Common myeloid progenitor, CD34-positive (primary cell): ENCODE results near the gene SLC39A7.

Experiments
- CTCF ChIA-PET: fragments of 350-600 bp; sonication (Branson Sonifier 250); formaldehyde crosslinking; loops from one replicate; lab custom pipeline; 2021; ENCODE audit warnings: antibody characterized with exemption; lab: Charles Lee
- POLR2A ChIA-PET: fragments of 350-600 bp; sonication (Branson Sonifier 250); formaldehyde crosslinking; loops from one replicate; lab custom pipeline; 2021; ENCODE audit warnings: antibody characterized with exemption; lab: Charles Lee
- DNase-seq, 3 donors: peaks; one replicate each; pipeline versions ENCODE4 v3.0.0 to v3.0.0-alpha.2; 2013
- H3K27ac ChIP-seq, 2 experiments: 1 replicate in 1 of 2; 2 replicates in 1 of 2; pipeline ENCODE4 v1.7.0; 2013; ENCODE audit warnings: inconsistent platforms in 2 of 2, low read length in 2 of 2, mild to moderate bottlenecking in 2 of 2, low read depth in 1 of 2, moderate library complexity in 1 of 2; ENCODE audit not compliant: severe bottlenecking in 2 of 2, insufficient read depth in 1 of 2, poor library complexity in 1 of 2
- H3K27me3 ChIP-seq, 5 experiments: replicated peaks in 2 of 5; 1 replicate in 3 of 5; 2 replicates in 2 of 5; pipeline versions ENCODE4 v1.6.1 to v1.7.0; 2013; ENCODE audit warnings: low read length in 4 of 5, mild to moderate bottlenecking in 2 of 5, moderate library complexity in 2 of 5, inconsistent platforms in 1 of 5; ENCODE audit not compliant: insufficient read depth in 5 of 5, control insufficient read depth in 4 of 5
- H3K36me3 ChIP-seq, 4 experiments: 1 replicate in 2 of 4; 2 replicates in 2 of 4; pipeline versions ENCODE4 v1.6.1 to v1.7.0; 2013; ENCODE audit warnings: low read length in 3 of 4, control low read depth in 1 of 4, mild to moderate bottlenecking in 1 of 4; ENCODE audit not compliant: control insufficient read depth in 4 of 4, insufficient read depth in 4 of 4
- H3K4me1 ChIP-seq, 4 experiments: 1 replicate in 3 of 4; 2 replicates in 1 of 4; pipeline versions ENCODE4 v1.6.1 to v1.7.1; 2013; ENCODE audit warnings: low read length in 3 of 4, mild to moderate bottlenecking in 3 of 4, control low read depth in 1 of 4, inconsistent platforms in 1 of 4, moderate library complexity in 1 of 4; ENCODE audit not compliant: control insufficient read depth in 4 of 4, insufficient read depth in 4 of 4; ENCODE audit errors: control extremely low read depth in 1 of 4
- H3K4me3 ChIP-seq, 7 experiments: 1 replicate in 4 of 7; 2 replicates in 3 of 7; pipeline versions ENCODE4 v1.5.1 to v1.7.0; 2013; ENCODE audit warnings: mild to moderate bottlenecking in 7 of 7, low read length in 6 of 7, moderate library complexity in 6 of 7, inconsistent platforms in 2 of 7, low read depth in 2 of 7, control low read depth in 1 of 7; ENCODE audit not compliant: insufficient read depth in 4 of 7, control insufficient read depth in 1 of 7; ENCODE audit errors: extremely low read depth in 1 of 7
- H3K9me3 ChIP-seq, 5 experiments: 1 replicate in 4 of 5; 2 replicates in 1 of 5; pipeline versions ENCODE4 v1.6.1 to v1.7.1; 2013; ENCODE audit warnings: low read length in 4 of 5, mild to moderate bottlenecking in 2 of 5, inconsistent platforms in 1 of 5, low read depth in 1 of 5, moderate library complexity in 1 of 5; ENCODE audit not compliant: control insufficient read depth in 4 of 5, insufficient read depth in 2 of 5; ENCODE audit errors: control extremely low read depth in 1 of 5
- WGBS: methylation state at CpG from one replicate; pipeline ENCODE4 v1.1.5; 2013; ENCODE audit not compliant: insufficient coverage; 5-methylcytosine and 5-hydroxymethylcytosine counted together

SLC39A7 gene

DNA sequence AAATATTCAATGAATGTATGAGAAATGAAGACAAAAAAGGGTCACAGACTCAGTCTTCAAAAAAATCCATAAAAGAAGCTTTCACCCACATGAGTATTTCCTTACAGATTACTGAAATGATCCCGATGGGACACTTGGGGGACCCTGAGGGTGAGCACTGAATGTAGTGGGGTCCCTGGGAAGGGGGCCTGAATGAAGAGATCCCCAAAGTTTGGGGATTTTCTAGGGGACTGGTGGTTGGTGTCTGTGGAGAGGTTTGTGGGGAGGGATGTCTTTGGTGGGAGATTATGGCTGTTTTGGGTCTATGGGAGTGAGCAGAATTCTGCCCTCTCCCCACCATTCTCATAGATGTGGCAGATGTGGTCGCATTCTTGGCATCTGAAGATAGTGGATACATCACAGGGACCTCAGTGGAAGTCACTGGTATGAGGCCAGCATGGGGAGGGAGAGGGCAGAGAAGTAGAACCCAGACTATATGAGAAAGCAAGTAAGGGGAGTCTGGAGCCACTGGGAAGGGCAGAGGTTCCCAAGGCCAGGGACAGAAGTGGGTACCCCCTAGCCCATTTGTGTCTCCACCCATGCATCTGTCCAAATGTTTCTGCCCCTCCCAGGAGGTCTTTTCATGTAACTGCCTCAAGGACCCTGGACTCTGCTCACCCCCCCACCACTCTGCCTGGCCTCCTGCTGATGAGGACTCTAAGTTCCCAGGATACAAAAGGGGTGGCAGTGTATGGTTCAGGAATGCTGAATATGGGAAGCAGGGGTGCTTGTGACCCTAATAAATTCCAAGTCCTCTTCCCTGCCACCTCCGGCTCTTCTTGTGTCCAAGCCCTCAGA is 5.6 kb downstream of the SLC39A7 start:
- peaks cover 5 to 50% (median 38%) of the 10 kb centered on the region in 4 experiments for H3K4me1 ChIP-seq
- ChIA-PET CTCF (interaction anchor here (1.0 kb wide), 1 partner anchor 190 kb away, joined by 3 read pairs; no protein-coding TSS in a partner anchor), POLR2A (no interaction called here)
- H3K27ac ChIP-seq, result no peak overlapping the region
- no peak for DNase-seq
- no CpG with 5 or more reads among the region's 3 CpGs for WGBS
- H3K27me3 ChIP-seq, result no peaks in the 10 kb centered on the region
- peak overlapping the region in 1 of 7 experiments; percentile 89 for H3K4me3 ChIP-seq
- H3K36me3 ChIP-seq, result peaks cover 3 to 42% (median 28%) of the 10 kb centered on the region in 4 experiments
- H3K9me3 ChIP-seq, result no peaks in the 10 kb centered on the region

DNA sequence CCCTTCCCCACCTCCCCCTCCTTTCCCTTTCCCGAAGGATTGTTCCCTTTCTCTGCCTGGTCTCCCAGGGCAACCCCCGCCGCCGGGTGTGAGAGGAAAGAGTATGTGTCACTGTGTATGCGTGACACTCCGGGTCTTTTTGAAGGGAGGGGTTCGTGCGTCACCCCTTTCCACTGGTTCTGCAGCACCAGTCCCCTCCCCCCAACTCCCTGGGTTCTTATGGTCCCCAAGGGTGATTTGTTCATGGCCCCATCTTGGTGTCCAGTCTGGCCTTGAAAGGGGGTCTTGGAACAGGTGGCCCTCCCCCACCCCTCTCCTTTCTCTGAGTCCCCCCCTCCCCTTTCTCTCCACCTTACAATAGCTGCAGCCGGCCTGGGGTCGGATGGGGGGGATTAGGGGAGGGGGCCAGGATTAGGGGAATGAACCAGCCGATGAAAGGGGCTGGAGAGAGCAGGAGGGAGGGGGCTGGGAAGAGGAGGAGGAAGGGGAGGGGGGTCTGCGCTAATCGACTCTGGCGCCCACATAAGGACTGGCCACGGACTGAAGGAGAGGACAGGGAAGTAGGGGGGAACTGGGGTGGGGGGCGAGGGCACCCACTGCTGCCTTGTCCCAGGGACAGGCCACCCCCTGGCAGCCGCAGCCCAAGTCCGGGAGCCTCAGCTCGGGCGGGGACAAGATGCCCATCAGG is 6.3 kb downstream of the SLC39A7 start:
- no peaks in the 10 kb centered on the region for H3K27me3 ChIP-seq
- H3K4me3 ChIP-seq, result peak overlapping the region in 6 of 7 experiments; percentile 66 to 97 (median 86)
- ChIA-PET CTCF (interaction anchor here (1.2 kb wide), 1 partner anchor 40 kb away, joined by 4 read pairs; no protein-coding TSS in a partner anchor), POLR2A (interaction anchor here (1.1 kb wide), 1 partner anchor 63 kb away, joined by 3 read pairs; no protein-coding TSS in a partner anchor)
- H3K4me1 ChIP-seq, result peaks cover 5 to 43% (median 31%) of the 10 kb centered on the region in 4 experiments
- no peak for DNase-seq
- no peak overlapping the region for H3K27ac ChIP-seq
- no peaks in the 10 kb centered on the region for H3K9me3 ChIP-seq
- H3K36me3 ChIP-seq, result peaks cover 3 to 44% (median 30%) of the 10 kb centered on the region in 4 experiments
- 12% methylated on average over 6 of the region's 20 CpGs for WGBS

DNA sequence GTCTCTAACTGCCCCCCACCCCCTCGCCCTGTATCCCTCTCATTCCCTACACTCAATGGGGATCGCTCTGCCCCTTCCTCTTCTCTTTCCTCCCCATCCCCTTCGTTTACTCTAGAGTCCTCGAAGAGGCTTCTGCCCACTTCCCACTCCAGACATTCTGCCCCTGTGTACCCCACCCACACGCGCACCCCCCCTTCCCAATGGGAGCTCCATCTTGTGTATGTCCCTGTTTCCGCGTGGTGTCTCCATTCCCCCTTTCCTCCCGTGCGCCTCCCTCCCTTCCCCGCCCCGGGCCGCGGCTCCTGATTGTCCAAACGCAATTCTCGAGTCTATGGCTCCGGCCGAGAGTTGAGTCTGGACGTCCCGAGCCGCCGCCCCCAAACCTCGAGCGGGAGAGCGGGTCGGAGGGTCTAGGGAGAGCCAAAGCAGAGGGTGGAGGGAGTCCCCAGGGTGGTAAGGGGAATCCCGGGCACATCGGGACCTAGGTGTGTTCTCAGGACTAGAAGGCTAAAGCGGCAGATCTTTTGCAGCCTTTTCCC is 7.0 kb downstream of the SLC39A7 start:
- Histone ChIP-seq H3K36me3 (peaks cover 3 to 42% (median 25%) of the 10 kb centered on the region in 4 experiments), H3K4me1 (peaks cover 5 to 38% (median 31%) of the 10 kb centered on the region in 4 experiments), H3K9me3 (no peaks in the 10 kb centered on the region), H3K27me3 (no peaks in the 10 kb centered on the region), H3K27ac (peak overlapping the region; percentile 85 to 97), H3K4me3 (peak overlapping the region; percentile 66 to 97 (median 83))
- POLR2A ChIA-PET, result interaction anchor here (1.1 kb wide), 1 partner anchor 64 kb away, joined by 3 read pairs; no protein-coding TSS in a partner anchor
- DNase-seq, result no peak
- 2% methylated on average over 22 of the region's 29 CpGs for WGBS
- CTCF ChIA-PET, result interaction anchor here (1.2 to 3.3 kb wide), 4 partner anchors 10 to 41 kb away, joined by 4 to 14 read pairs (median 4); no protein-coding TSS in a partner anchor

DNA sequence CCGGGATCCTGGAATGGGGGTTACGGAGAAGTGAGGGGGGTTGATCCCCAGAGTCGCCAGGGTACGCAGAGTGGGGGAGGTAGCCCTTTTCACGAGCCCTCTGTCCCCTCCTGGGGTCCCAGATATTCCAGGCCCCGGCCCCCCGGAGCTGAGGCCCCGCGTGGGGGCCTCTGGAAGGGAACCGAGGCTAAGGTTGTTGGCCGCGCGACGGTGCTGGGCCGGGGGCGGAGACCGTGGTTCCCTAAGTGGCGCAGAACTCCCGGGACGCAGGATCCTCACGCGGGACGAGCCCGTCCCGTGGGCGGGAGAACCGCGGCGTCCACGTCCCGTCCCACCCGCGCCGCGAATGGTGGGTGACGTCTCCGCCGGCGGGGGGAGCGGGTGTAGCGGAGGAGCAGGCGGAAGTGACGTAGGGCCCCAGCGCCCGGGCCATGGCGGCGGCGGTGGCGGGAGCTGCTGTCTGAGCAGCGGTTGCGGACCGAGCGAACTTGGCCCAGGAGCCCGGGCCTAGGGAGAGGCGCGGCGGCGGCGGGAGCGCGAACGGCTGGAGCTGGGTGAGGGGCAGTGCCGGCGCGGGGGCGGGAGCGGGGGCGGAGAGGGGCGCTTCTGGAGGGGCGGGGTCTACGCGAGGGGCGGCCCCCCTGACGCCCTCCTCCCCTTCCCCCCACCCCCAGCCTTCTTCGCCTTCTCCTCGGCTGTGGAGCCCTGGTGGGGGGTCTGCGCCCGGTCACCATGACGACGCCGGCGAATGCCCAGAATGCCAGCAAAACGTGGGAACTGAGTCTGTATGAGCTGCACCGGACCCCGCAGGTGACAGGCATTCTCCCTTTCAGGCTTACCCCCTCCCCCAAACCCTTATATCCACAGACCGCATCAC is 7.7 kb downstream of the SLC39A7 start, which contains the start of gene RING1:
TSS of gene RING1 (plus strand) at position 410 of the 877 bp plus-strand sequence. CDS start at position 733, 323 bp downstream.
- no peaks in the 10 kb centered on the region for H3K9me3 ChIP-seq
- POLR2A ChIA-PET, result interaction anchor here (0.5 to 1.1 kb wide), 4 partner anchors 40 to 457 kb away, joined by 3 to 4 read pairs (median 3); no protein-coding TSS in a partner anchor
- H3K36me3 ChIP-seq, result peaks cover 3 to 34% (median 18%) of the 10 kb centered on the region in 4 experiments
- CTCF ChIA-PET, result interaction anchor here (1.2 to 3.3 kb wide), 7 partner anchors 9 to 40 kb away, joined by 3 to 14 read pairs (median 4); no protein-coding TSS in a partner anchor
- peak within 1 kb of the TSS; percentile 85 to 97 for H3K27ac ChIP-seq
- H3K4me1 ChIP-seq, result peaks cover 8 to 44% (median 38%) of the 10 kb centered on the region in 4 experiments
- peak within 1 kb of the TSS; percentile 66 to 97 (median 83) for H3K4me3 ChIP-seq
- peaks cover 0 to 2% (median 0%) of the 10 kb centered on the region in 5 experiments for H3K27me3 ChIP-seq
- WGBS, result under 1% methylated on average over 47 of the region's 86 CpGs
- peak; percentile 78 to 87 (median 79) for DNase-seq

DNA sequence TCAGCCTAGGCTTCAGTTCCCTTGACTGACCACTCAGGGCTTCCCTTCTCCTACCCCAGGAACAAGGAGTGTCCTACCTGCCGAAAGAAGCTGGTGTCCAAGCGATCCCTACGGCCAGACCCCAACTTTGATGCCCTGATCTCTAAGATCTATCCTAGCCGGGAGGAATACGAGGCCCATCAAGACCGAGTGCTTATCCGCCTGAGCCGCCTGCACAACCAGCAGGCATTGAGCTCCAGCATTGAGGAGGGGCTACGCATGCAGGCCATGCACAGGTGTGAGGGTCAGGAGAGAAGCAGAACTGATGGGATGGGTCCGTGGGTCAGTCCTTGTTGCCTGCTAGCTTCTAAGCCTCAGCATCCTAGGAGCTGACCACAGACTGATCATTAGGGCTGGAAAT is 9.2 kb downstream of the SLC39A7 start:
- Histone ChIP-seq H3K9me3 (no peaks in the 10 kb centered on the region), H3K36me3 (peaks cover 2 to 26% (median 13%) of the 10 kb centered on the region in 4 experiments), H3K27me3 (peaks cover 0 to 2% (median 0%) of the 10 kb centered on the region in 5 experiments), H3K4me1 (peaks cover 8 to 40% (median 36%) of the 10 kb centered on the region in 4 experiments), H3K27ac (no peak overlapping the region), H3K4me3 (no peak overlapping the region)
- ChIA-PET POLR2A (interaction anchor here (0.6 kb wide), 1 partner anchor 71 kb away, joined by 4 read pairs; no protein-coding TSS in a partner anchor), CTCF (interaction anchor here (0.7 to 3.3 kb wide), 7 partner anchors 10 to 518 kb away, joined by 3 to 14 read pairs (median 3); no protein-coding TSS in a partner anchor)
- no peak for DNase-seq
- WGBS, result 95% methylated on average over 10 of the region's 10 CpGs
